ENCODE results near the gene MSI2.

MSI2 gene

DNA sequence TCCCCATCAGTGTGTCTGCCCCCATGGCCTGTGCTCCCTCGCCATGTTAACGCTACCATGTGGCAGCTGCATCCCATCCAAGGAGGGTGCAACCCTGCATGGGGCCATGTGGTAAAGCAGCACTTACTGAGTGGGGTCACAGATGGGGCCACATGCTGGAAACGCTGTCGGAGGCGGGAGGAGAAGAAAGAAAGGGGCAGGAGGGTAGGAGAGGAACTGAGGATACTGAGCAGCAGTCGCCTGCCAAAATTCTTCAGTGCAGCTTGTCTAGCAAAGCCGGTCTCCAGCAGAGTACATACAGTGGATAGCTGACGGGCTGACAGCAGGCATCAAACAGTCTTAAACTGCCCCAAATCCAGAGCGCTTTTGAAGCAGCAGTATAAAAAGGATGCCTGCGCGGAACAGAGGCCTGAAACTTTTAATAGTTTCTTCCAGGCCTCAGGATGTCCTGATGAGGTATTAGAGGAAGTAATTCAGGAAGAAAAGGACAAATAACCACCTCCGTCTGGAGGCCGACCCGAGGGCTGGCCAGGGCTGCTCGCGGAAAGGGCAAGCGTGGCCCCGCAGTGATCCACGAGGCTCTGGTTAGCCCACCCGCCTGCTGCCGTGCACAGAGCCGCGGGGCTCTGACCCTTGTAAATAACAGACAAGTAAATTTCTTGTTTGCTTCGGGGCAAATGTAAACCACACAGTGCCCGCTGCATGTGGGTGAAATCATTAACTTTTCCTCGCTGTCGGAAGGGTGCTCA lies 339.8 kb downstream of the MSI2 start:
- no peak for DNase-seq (ENCODE audit: low read depth, low spot score)

DNA sequence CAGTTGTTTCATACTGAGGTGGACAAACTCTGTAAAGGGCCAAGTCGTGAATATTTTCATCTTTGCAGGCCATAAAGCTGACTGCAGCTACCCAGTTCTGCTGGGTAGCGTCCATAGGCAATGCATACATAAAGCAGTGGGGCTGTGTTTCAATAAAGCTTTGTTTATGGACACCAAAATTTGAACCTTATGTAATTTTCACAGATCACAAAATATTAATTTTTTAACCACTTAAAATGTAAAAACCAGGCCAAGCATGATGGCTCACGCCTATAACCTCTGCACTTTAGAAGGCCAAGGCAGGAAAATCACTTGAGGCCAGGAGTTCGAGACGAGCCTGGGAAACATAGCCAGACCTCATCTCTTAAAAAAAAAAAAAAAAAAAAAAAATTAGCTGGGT lies 340.8 kb downstream of the MSI2 start:
- no peak for DNase-seq (ENCODE audit: low read depth, low spot score)

DNA sequence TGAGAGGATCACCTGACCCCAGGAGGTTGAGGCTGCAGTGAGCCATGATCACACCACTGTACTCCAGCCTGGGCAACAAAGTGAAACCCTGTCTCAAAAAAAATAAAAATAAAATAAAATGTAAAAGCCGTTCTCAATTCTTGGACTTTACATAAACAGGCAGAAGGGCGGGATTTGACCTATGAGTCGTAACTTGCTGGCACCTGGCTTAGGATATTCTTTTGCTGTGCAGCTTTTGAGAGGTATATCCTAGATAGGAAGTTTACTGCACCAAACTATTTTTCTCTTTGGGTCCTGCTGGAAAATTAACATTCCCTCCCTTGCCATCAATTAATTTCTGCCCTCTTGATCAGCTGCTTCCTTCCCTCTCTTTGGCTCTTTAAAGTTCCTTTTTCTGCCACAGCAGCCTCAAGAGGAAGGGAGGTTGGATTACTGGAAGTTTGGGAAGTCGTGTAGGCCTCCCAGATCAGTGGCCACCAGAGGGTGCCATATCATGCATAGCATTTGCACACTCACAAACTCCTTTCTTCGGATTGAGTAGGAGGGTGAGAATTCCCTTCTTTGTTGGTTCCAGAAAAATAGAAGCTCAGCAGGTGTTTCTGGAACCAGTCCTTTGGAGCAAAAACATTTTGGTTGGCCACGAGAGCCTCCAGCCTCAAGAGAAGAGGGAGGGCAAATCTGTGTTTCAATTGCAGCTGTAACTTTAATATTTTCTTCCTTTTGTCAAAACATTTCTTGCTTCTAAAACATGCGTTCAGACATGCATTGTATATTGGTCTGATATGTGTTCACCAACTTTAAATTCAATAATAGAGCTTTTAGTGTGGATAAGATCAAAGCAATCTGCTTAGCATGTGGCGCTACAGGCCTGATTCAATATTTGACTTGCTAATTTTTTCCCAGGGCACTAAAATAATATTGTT lies 341.5 kb downstream of the MSI2 start:
- no peak for DNase-seq (ENCODE audit: low read depth, low spot score)

DNA sequence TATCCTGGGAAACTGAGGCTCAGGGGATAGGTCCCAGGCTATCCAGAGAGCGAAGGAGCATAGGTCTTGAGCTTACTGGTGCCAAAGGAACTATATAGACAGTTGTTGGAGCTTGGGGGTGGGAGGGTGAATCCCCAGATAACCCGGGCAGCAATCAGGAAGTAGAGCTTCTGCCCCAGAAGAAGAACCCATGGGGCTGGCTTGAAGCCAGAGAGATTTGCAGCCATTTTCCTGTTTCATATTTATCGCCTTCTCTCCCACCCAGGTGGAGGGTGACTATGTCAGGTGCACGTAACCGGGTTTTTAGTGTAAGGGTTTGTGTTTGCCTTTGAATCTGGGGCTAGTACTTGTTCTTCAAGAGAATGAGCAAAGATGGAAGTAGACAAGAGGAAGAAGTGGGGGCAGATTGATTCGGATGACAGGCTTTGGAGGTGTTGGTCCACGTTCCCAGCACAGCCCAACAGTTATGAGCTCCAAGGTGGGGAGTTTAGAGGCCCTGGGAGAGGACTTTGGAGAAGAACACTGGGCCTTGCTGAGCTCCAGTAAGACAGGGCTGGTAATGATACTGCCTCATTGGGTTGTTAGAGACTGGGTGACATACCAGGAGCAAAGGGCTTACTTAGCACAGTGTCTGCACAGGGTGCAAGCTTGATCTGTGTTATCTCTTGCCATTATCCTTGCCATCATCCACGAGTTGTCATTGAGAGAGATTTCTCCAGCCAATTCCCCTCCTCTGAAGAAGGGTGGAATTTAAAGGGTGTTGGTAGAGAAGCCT lies 343.1 kb downstream of the MSI2 start:
- no peak for DNase-seq (ENCODE audit: low read depth, low spot score)

DNA sequence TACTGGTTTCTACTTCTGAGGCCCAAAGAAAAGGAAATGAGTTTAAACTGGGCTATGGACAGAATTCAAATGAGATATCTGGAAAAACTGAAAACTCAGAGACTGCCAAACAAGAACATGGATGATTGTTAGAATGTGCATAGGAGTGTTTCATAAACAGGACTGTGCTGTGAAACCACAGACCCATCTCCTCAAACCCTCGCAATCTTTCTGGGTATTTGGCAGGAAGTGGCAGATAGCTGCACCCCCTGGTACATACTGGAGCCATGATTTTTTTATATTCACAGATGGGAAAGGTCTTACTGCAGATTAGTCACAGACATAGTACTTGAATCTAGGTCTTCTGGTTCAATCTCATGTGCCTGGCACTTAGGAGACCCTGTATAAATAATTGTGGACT lies 343.8 kb downstream of the MSI2 start:
- no peak for DNase-seq (ENCODE audit: low read depth, low spot score)

DNA sequence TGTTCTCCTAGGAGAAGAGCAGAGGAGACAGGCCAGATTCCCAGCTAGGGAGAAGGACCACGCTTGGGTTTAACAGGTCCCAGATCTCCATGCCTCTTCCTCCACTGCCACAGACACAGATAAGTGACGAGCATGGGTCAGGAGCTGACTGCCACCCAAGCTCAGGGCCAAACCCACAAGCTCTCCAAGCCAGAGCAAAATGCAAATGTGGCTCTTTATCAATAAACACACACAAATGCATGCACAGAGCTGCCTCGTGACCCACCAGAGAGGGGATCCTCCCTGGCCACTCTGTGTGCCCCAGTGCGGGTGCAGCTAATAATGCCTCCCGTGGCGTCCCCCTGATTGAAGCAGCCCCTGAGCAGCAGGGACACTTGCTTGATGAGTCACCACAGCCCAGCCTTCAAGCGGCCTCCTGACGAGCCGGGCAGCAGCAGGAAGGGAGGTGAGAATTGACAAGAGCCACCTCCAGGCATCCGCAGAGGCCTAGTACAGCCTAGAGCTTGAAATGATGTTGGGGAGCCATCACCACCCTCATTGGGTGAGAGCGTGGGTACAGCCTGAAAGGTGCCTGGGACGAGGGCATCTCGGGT lies 344.9 kb downstream of the MSI2 start:
- no peak for DNase-seq (ENCODE audit: low read depth, low spot score)

DNA sequence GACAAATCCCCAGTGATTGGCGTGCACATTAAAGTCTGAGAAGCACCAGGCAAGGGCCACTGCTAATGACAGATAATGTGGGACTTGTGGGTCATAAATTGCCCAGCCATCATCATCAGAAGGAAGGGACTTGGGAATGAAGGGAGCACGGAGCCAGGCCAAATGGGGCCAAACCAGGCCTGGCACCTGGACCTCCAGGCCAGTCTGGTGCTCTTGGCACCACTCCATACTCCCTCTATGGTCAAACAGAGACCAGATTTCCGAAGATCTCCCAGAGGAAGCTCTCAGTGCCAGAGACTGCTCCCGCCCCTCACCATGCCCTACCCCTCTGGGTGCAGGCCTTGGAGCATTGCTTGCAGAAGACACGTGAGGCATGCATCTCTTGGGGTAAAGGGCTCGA lies 346.6 kb downstream of the MSI2 start:
- DNase-seq (ENCODE audit: low read depth, low spot score): no peak

DNA sequence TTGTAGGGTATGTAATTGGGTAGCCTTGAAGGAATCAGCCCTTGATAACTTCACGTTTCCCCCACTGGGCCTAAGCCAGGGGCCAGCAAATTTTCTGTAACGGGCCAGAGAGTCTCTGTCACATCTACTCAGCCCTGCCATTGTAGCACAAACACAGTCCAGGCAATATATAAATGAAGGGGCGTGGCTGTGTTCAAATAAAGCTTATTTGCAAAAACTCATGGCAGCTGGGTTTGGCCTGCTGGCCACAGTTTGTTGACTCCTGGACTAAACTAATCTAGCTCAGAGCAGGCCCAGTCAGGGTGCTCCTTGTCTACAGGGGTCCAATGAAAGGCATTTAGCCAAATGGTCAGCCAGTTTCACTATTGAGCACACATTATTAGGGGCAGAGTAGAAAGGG lies 347.2 kb downstream of the MSI2 start:
- no peak for DNase-seq (ENCODE audit: low read depth, low spot score)

DNA sequence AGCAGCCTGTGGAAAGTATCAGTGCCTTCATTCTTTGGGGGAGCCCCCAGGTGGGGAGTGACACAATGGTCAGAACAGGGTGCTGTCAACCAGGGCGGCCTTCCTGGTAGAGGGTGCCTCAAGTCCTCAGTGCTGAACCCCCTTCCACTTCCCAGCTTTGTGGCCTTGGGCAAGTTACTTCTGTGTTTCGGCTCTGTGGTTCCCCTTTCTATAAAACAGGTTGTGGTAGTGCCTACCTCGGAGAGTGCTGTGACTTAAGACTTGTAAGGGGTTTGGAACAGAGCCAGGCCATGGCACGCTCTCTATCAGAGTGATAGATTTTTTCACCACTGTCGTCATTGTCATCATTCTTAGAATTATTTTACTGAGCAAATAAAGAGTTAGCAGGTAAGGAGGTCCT lies 347.7 kb downstream of the MSI2 start:
- DNase-seq (ENCODE audit: low read depth, low spot score): peak; percentile 44

DNA sequence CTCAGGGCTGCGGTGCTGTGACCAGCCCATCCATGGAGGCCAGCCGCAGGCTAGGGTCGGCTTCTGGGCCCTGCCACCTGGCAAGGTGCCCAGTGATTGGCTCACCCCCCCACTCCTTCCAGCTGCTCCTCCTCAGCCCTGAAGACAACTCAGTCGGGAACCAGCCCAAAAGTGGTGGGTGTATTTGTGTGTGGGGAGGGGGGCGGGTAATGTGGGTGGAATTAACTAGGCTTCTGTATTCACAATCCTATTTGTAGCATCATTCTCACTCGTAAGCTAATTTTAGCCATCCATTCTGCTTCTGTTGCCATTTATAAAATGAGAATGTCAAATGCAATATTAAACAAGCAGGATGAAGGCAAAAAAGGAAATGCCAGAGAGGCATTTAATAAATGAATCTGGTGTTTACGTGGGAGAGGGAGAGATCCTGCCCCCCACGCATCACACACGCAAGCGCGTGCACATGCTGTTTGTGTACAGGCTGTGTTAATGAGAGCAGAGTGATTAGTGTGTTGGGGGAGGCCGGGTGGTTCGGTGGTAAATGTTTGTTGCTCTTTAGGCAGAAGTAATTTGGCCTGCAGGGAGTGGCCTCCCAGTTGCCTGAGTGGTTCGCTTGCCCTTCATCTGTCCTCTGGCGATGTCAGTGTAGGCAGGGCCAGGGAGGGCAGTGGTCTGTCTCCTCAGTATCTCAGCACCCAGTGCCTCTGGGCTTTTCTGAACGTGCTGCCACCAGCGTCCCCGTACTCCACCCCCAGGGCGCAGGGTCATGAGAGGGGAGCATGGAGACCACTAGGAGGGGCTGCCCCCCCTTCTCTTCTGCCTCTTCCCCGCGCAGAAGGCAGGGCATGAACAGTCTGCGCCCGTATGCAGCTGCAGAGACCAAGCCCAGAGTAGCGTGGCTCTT lies 348.7 kb downstream of the MSI2 start:
- no peak for DNase-seq (ENCODE audit: low read depth, low spot score)

DNA sequence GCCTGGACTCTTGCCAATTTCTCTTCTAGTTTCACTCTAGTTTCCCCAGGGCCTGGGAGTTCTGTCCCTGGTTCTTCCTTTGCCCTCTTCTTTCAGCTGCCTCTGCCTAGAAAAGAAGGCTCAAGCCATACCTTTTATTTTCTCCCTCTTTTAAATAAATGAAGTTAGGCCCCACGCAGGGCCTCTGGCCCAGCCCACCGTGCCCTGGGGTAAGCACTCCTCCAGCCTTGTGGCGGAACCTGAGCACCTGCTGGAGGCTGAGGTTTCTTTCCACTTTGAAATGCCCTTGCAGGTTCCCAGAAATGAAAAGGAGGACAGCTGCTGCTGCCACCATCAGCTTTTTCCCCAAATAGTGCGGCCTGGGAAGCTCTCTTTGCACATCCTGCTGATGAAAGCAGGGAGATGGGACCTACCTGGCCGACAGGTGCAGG lies 349.4 kb downstream of the MSI2 start:
- no peak for DNase-seq (ENCODE audit: low read depth, low spot score)

DNA sequence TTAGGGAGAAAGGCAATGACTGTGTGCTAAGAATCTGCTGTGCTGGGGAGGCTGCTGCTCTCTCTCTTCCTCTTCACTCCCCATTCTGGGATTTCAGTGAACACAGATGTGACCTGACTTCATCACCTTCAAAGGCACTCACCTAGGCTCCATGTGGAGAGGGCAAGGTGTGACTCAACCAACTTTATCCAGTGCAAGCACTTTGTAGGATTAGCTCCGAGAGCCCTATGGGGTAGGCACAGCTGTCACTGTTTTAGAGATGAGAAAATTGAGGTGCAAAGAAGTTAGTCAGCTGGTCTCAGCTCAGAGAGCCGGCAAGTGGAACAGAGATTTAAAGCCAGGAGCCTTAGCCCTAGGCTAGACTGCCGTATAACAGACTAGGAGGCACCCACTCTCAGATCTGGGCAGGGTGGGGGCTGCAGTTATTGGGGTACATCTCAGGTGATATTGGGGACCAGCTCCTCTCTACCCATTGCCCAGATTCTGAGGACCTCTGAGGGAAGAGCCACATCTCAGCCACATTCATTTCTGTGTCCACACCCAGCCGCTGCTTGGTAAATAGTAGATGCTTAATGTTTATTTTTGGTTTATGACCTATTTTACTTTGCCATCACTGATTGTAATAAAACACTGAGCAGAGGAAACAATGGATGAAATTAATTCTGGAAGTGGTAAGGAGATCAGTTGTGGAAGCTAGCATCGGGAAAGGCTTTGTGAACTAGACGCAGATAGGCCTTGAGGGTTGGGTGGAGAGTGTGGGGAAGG lies 350.0 kb downstream of the MSI2 start:
- DNase-seq (ENCODE audit: low read depth, low spot score): no peak

DNA sequence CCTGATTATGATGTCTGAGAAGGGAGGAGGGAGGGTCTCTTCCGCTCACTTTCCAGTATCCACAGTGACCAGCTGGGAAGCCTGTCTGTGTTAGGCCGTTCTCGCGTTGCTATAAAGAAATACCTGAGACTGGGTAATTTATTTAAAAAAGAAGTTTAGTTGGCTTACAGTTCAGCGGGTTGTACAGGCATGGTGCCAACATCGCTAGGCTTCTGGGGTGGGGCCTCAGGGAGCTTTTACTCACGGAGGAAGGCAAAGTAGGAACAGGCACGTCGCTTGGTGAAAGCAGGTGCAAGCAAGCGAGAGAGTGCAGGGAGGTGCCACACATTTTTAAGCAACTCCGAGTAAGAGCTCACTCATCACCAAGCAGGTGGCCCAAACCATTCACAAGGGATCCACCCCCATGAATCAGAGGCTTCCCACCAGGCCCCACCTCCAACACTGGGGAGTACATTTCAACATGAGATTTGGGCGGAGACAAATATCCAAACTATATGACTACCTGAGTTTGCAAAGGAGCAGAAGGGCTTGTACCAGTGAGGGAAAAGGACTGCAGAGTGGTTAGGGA lies 351.3 kb downstream of the MSI2 start:
- DNase-seq (ENCODE audit: low read depth, low spot score): no peak

DNA sequence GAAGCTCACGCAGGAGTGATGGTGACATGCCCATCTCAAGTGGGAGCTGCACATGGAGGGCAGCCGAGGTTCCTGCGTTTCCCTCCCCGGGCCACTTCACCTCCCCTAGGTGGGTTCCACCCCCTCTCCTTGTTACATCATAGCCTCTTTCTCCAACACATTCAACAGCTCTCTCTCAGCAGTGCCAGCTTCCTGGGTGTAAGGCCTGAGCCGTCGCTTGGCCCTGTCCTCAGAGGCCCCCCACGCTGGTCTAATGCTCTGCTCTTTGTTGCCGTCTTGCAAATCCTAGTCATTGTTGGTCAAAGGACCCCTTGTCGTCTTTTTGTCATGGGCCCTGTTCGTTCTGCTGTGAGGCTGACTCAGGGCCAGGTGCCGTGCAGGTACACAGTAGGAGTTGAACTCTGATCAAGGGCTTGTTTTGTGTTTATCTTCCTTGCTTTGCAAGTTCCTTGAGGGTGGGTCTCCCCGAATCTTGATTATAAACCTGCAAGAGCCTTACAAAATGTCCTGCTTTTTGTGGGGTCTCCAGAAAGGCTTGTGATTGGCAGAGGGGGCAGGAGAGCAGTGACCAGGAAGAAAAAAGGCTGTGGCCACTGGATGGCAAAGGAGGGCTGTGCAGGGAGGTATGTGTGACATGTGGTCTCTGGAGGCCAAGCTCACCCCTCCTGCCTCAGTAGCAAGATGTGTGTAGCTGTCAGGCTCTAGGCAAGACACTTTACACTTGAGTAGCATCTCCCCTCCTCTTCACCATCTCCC lies 352.2 kb downstream of the MSI2 start:
- no peak for DNase-seq (ENCODE audit: low read depth, low spot score)

DNA sequence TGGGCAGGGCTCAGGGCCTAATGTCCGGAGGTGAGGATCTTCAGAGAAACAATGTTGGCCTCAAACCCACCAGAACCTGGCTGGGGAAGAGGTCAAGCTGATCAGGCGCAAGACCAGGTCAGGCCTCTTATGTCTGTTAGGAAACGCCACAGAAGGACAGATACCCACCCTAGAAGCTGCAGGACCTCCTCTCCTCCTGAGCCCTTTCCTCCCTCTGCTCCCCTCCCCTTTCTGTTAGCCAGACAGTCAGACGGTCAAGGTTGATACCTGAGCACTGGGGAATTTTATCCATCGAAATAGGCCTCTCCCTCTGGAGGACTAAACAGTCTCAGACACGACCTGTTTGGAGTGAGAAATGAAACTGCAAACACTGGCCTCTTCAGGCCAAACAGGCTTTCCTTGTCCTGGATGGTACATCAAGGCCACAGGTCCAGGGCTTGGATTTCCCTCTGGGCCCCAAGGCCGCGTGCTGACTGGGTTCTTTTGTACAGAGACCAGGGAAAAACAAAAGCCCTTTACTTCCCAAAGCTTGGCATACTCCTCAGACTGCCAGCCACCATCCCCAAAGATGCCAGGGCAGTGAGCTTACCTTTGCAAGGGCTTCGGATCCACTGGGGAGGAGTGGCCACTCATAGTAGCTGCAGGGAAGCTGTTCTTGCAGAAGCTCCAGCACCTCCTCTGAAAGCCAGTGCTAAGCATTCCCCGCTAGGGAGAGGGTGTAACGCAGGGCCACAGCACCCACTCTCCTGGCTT lies 353.0 kb downstream of the MSI2 start:
- DNase-seq (ENCODE audit: low read depth, low spot score): no peak

DNA sequence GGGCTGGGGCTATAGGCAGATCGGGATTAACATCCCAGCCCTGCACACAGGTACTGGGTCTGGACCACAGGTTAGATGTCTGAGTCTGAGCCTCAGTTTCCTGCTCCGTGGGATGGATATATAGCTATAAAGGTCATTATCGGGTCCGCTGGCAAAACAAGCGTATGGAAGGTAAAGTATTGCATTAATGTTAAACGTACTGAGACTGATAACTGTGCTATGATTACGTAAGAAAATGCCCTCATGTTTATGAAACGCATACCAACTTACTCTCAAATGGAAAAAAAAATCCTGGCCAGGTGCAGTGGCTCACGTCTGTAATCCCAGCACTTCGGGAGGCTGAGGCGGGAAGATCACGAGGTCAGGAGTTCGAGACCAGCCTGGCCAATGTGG lies 353.6 kb downstream of the MSI2 start:
- no peak for DNase-seq (ENCODE audit: low read depth, low spot score)

DNA sequence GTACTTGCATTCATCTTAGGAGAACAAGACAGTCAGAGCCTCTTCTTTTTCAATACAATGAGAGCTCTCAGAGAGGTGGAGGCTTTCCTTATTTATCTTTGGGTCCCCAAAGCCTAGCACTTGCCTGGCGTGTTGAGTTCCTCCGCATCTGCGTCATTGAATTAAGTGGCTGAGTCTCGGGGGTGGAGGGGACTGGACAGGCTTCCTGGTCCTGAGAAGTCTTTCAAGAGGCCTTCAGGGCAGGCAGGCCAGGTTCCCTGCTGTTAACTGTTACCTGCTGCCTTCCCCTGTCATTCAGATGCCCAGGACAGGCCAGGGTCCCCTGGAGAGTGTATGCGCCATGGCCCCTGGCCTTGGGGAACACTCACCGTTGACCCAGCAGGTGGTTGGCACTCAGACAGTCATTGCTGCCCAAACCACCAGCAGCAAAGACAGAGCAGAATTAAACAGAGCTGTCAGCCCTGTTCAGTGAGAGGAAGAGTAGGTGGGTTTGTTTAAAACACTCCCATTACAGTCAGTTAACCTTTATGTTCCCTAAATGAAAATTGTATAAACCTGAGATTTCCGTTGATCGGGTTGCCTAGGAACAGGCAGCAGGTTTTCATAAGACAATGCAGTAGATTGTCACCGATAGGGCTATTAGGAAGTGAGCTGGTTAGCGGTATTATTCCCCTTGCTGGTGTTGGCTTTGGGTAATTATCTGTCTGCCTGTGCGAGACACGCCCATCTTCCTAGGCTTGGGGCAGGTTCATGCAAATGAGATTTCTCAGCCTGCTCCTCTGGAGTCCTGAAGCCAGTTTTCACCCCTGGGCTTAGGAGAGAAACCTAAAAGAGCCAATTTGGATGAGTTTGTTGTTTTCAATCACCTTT lies 356.1 kb downstream of the MSI2 start:
- DNase-seq (ENCODE audit: low read depth, low spot score): no peak
